NCI-H748 (cell line): ENCODE data around the gene ADGRD2.

ENCODE experiments used
- DNase-seq: peaks from one replicate; lab custom pipeline; 2025; ENCODE audit not compliant: unreplicated experiment; lab: John Stamatoyannopoulos, UW

Gene ADGRD2

GRCh38 chr9:124510650-124511425, 60.6 kb downstream of the ADGRD2 start:
- DNase-seq = no peak

- no peak for DNase-seq
Measured at GRCh38 chr9:124511426-124511840, 61.2 kb downstream of the ADGRD2 start.

GRCh38 chr9:124511891-124512805, 61.9 kb downstream of the ADGRD2 start:
- no peak for DNase-seq

GRCh38 chr9:124512806-124513204, 62.6 kb downstream of the ADGRD2 start:
- no peak for DNase-seq

- DNase-seq = no peak
Measured at GRCh38 chr9:124513376-124513994, 63.2 kb downstream of the ADGRD2 start.

GRCh38 chr9:124514125-124514524, 63.9 kb downstream of the ADGRD2 start:
- DNase-seq = peak; percentile 48

- no peak for DNase-seq
Measured at GRCh38 chr9:124514874-124515273, 64.6 kb downstream of the ADGRD2 start.

- DNase-seq = no peak
Measured at GRCh38 chr9:124517600-124517999, 67.3 kb downstream of the ADGRD2 start.

- DNase-seq = no peak
Measured at GRCh38 chr9:124518116-124518515, 67.9 kb downstream of the ADGRD2 start.

- no peak for DNase-seq
Measured at GRCh38 chr9:124520206-124520596, 70.0 kb downstream of the ADGRD2 start.

- DNase-seq = no peak
Measured at GRCh38 chr9:124521142-124521541, 70.9 kb downstream of the ADGRD2 start.

- DNase-seq = no peak
Measured at GRCh38 chr9:124522121-124523098, 72.2 kb downstream of the ADGRD2 start.

GRCh38 chr9:124526174-124526573, 75.9 kb downstream of the ADGRD2 start:
- DNase-seq = no peak

- DNase-seq = no peak
Measured at GRCh38 chr9:124527781-124528180, 77.5 kb downstream of the ADGRD2 start.
